Activated CD8-positive, alpha-beta T cell treated with anti-CD3 and anti-CD28 coated beads, Interleukin-2, amount 10 ng/mL, durations not matched to agents 7 days and 5 days (primary cell): ENCODE measurements around the gene COL18A1. TPM values are rescaled to one million over a fixed set of nuclear protein-coding genes. Genes with fewer than 3 reads are reported as not detected.
"Not testable (repeated sequence)": the region's sequence is repeated elsewhere in the genome, so short reads cannot be mapped to it uniquely, and the experiment has no call there.

Experiments
- ATAC-seq: fragments of 150-1000 bp; cut with Tn5 transposase; one replicate; pipeline ENCODE4 v1.10.0; 2021; ENCODE audit warnings: moderate library complexity
- CTCF ChIA-PET: fragments of 350-600 bp; sonication (Branson Sonifier 250); formaldehyde crosslinking; loops from one replicate; lab custom pipeline; 2021; ENCODE audit warnings: antibody characterized with exemption; lab: Charles Lee
- POLR2A ChIA-PET: fragments of 350-600 bp; sonication (Branson Sonifier 250); formaldehyde crosslinking; loops from one replicate; lab custom pipeline; 2021; ENCODE audit warnings: antibody characterized with exemption; lab: Charles Lee
- DNase-seq: peaks from one replicate; pipeline ENCODE4 v3.0.0-alpha.2; 2020
- H3K27ac Mint-ChIP-seq: one replicate; pipeline ENCODE4 v1.8.0; 2021; ENCODE audit warnings: mild to moderate bottlenecking, mixed read lengths
- H3K27me3 Mint-ChIP-seq: one replicate; pipeline ENCODE4 v1.8.0; 2021; ENCODE audit warnings: low read depth, mixed read lengths
- H3K36me3 Mint-ChIP-seq: one replicate; pipeline ENCODE4 v1.8.0; 2021; ENCODE audit warnings: low read depth, mixed read lengths
- H3K4me1 Mint-ChIP-seq: one replicate; pipeline ENCODE4 v1.8.0; 2021; ENCODE audit warnings: low read depth, mixed read lengths
- H3K4me3 Mint-ChIP-seq: one replicate; pipeline ENCODE4 v1.8.0; 2021; ENCODE audit warnings: mild to moderate bottlenecking, mixed read lengths
- H3K9me3 Mint-ChIP-seq: one replicate; pipeline ENCODE4 v1.8.0; 2022; ENCODE audit warnings: mixed read lengths; ENCODE audit not compliant: insufficient read depth
- microRNA-seq: library from miRNA; unstranded; fragments of <30 nt; microRNA quantifications from one replicate; pipeline ENCODE4 v1.2.0, GENCODE V29; 2022
- total RNA-seq, 2 experiments: library from RNA; stranded (reverse); gene quantifications; one replicate each; pipeline ENCODE4 v1.2.3, GENCODE V29; 2021

Gene COL18A1
- total RNA-seq, 2 experiments from 2014 or later, result 24.1 to 28.7 TPM

DNA sequence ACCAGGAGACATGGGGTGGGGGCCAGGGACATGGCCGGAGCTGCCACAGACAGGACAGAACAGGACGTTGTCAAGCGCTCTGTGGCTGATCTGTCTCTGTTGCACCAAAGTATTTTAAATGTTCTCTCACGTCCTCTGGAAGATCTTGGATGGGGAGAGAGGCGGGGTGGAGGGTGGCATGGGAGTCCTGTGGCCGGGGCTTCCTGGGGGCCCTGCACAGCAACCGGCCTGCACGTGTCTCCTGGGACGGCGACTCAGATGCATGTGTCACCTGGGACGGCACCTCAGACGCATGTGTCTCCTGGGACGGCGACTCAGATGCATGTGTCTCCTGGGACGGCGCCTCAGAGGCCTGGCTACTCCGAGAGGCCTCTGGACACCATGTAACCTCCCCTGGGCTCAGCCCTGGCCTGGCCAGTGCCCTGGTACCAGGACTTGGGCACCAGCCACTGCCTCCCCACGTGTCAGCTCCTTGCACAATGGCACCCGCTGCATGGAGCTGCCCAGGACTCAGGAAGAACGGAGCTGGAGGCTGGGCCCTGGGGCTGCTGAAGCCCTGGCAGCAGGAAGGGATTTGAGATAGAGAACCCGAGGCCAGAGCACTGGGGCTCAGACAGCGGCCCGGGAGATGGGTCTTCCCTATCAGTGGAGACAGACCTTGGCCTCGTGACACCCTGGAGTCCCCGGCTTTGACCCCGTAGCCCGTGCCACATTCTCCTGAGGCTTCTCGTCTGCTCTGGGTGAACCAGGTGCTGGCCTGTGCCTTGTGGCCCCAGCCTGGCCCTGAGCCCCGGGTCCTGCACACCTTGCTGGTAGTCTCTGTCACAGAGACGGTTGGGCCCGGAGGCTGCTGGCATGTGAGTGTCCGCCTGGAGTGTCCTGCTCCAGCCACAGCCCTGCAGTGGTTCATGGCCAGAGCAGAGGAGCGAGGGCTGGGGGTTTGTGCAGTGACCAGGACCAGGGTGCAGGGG, 152.0 kb downstream of the COL18A1 start:
- DNase-seq (no peak), ATAC-seq (no peak)
- ChIA-PET CTCF (interaction anchor here (0.7 to 1.6 kb wide), 4 partner anchors 10 to 418 kb away, joined by 3 to 9 read pairs (median 4); no protein-coding TSS in a partner anchor), POLR2A (no interaction called here)
- Mint-ChIP-seq H3K27me3 (peaks cover 6% of the 10 kb centered on the region), H3K4me1 (peaks cover 17% of the 10 kb centered on the region), H3K9me3 (no peaks in the 10 kb centered on the region), H3K4me3 (no peak overlapping the region), H3K27ac (no peak overlapping the region), H3K36me3 (no peaks in the 10 kb centered on the region)

DNA sequence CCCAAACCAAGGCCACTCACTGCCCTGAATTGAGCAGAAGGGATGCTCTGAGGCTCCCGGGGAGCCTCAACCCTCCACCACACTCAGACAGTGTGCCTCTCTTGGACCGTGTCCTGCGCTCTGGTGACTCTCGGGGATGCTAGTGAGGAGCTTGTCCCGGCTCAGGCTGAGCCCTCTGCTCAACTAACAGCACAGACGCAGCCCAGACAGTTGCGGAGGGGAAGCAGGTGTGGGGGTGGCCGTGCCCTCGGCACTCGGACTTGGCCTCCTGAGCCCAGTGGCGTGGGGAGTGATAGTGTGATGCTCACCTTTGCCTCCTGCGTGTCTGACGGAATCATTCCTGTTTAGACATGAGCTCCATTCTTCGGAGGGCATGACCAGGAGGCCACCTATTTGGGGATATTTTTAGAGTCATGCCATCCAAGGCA, 152.7 kb downstream of the COL18A1 start:
- ChIA-PET POLR2A (no interaction called here), CTCF (no interaction called here)
- peaks cover 13% of the 10 kb centered on the region for H3K27me3 Mint-ChIP-seq
- ATAC-seq (no peak), DNase-seq (no peak)
- H3K36me3 Mint-ChIP-seq, result no peaks in the 10 kb centered on the region
- H3K9me3 Mint-ChIP-seq, result no peaks in the 10 kb centered on the region
- no peak overlapping the region for H3K4me3 Mint-ChIP-seq
- H3K27ac Mint-ChIP-seq, result no peak overlapping the region
- peaks cover 11% of the 10 kb centered on the region for H3K4me1 Mint-ChIP-seq

GRCh38 chr21:45558044-45558721, 153.2 kb downstream of the COL18A1 start:
- Mint-ChIP-seq H3K9me3 (no peaks in the 10 kb centered on the region), H3K27ac (no peak overlapping the region), H3K36me3 (no peaks in the 10 kb centered on the region), H3K27me3 (peaks cover 18% of the 10 kb centered on the region), H3K4me1 (peaks cover 6% of the 10 kb centered on the region), H3K4me3 (no peak overlapping the region)
- ATAC-seq (no peak), DNase-seq (no peak)
- POLR2A ChIA-PET, result no interaction called here
- CTCF ChIA-PET, result no interaction called here

DNA sequence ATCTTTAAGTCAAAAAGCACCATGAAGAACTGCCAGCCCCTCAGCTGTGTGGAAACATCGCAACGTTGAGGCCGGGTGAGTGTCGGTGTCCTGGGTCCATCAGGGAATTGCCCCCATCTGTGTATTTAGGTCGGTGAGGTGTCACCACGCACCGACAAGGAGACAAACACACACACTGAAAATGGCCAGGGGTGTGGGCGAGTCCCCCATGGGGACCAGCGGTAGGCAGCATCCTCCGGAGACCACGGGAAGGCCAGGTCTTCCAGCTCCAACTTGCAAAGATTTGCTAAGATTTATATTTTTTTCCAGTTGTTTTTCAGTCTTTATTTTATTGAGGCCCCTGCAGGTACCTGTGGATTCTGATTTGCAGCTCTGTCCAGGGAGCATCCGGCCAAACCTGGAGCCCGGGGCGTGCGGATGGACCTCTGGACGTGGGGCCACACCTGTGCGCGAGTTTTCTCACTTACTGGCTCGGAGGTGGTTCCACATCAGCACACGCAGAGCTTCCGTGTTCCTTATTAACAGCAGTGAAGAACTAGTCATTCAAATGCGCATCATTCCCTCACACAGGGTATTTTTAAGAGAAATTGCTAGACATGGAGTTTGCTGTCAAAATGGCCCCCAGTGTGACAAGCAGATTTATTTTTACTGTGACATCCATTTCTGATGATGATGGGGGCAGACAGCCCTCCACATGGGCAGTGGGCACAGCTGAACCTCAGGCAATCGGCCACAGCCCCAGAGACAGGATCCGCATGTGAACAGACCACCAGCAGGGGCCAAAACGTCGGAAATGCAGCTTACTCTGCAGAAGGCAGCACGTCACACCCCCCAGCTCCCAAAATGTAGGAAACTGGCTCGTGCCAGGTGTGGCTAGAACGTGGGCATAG, 154.5 kb downstream of the COL18A1 start:
- no peaks in the 10 kb centered on the region for H3K9me3 Mint-ChIP-seq
- no peak overlapping the region for H3K4me3 Mint-ChIP-seq
- ATAC-seq (no peak), DNase-seq (no peak)
- POLR2A ChIA-PET, result no interaction called here
- peaks cover 26% of the 10 kb centered on the region for H3K27me3 Mint-ChIP-seq
- CTCF ChIA-PET, result no interaction called here
- no peaks in the 10 kb centered on the region for H3K36me3 Mint-ChIP-seq
- peaks cover 4% of the 10 kb centered on the region for H3K4me1 Mint-ChIP-seq
- H3K27ac Mint-ChIP-seq, result no peak overlapping the region

- no peaks in the 10 kb centered on the region for H3K9me3 Mint-ChIP-seq
- H3K36me3 Mint-ChIP-seq, result no peaks in the 10 kb centered on the region
- H3K27me3 Mint-ChIP-seq, result peaks cover 25% of the 10 kb centered on the region
- DNase-seq (no peak), ATAC-seq (no peak)
- no peak overlapping the region for H3K27ac Mint-ChIP-seq
- no peaks in the 10 kb centered on the region for H3K4me1 Mint-ChIP-seq
- H3K4me3 Mint-ChIP-seq, result no peak overlapping the region
- ChIA-PET POLR2A (no interaction called here), CTCF (no interaction called here)
These were observed 155.4 kb downstream of the COL18A1 start for GRCh38 chr21:45560106-45561021.

DNA sequence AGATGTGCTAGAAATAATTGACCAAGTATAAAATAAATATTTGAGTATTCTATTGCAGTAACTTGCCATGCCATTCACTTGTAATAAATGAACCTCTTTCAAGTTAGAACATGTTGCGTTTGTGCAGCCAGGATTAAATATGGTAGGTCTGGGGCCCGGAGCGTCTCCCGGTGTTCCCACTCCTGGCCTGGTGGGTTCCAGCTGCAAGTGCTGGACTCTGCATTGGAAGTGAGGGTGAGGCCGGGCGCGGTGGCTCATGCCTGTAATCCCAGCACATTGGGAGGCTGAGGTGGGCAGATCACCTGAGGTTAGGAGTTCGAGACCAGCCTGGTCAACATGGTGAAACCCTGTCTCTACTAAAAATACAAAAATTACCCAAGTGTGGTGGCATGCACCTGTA, 156.3 kb downstream of the COL18A1 start:
- CTCF ChIA-PET, H3K4me1 Mint-ChIP-seq, H3K36me3 Mint-ChIP-seq, H3K27ac Mint-ChIP-seq, DNase-seq, H3K9me3 Mint-ChIP-seq, POLR2A ChIA-PET, ATAC-seq, H3K4me3 Mint-ChIP-seq: not testable (repeated sequence)
- H3K27me3 Mint-ChIP-seq, result peaks cover 27% of the 10 kb centered on the region

DNA sequence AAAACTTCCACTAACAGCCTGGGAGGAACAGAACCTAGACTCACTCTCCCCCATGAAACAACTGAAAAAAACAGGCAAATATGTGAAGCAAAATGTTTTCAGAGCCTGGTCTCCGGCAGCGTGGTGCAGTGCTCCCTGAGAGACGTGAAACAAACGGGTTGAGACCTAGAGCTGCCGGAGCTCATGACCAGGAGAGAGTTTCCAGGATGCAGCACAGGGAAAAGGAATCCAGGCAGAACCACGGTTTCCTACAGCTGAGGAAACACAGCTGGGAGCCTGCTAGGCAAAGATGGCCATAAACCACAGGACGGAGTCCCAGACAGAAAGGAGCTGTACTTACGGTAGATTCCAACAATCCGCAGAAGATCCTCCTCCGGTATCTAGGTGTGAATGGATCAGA, 157.4 kb downstream of the COL18A1 start:
- no peaks in the 10 kb centered on the region for H3K4me1 Mint-ChIP-seq
- POLR2A ChIA-PET, result no interaction called here
- no peak overlapping the region for H3K27ac Mint-ChIP-seq
- H3K9me3 Mint-ChIP-seq, result no peaks in the 10 kb centered on the region
- CTCF ChIA-PET, result no interaction called here
- DNase-seq (no peak), ATAC-seq (no peak)
- no peak overlapping the region for H3K4me3 Mint-ChIP-seq
- no peaks in the 10 kb centered on the region for H3K36me3 Mint-ChIP-seq
- H3K27me3 Mint-ChIP-seq, result peaks cover 35% of the 10 kb centered on the region

- ATAC-seq (no peak), DNase-seq (no peak)
- peaks cover 35% of the 10 kb centered on the region for H3K27me3 Mint-ChIP-seq
- no peaks in the 10 kb centered on the region for H3K9me3 Mint-ChIP-seq
- no peak overlapping the region for H3K27ac Mint-ChIP-seq
- POLR2A ChIA-PET, result no interaction called here
- CTCF ChIA-PET, result no interaction called here
- no peak overlapping the region for H3K4me3 Mint-ChIP-seq
- H3K4me1 Mint-ChIP-seq, result no peaks in the 10 kb centered on the region
- no peaks in the 10 kb centered on the region for H3K36me3 Mint-ChIP-seq
These were observed 158.0 kb downstream of the COL18A1 start for GRCh38 chr21:45562965-45563364.

Small RNA genes lying within 50 kb of the gene (microRNA-seq; reads per million reads assigned to microRNA genes)
- gene MIR6815, result not detected

Other genes starting within 250 kb of the COL18A1 start
- gene POFUT2, start 117.3 kb upstream of the COL18A1 start, total RNA-seq, result 10 to 100 TPM; 13.6 to 16.0 TPM
- 10 to 100 TPM; 44.4 to 51.6 TPM for gene SLC19A1, start 137.3 kb downstream of the COL18A1 start, total RNA-seq
- 1 to 10 TPM; 1.3 to 1.4 TPM for gene PCBP3, start 238.6 kb downstream of the COL18A1 start, total RNA-seq